Osteoblast (primary cell): ENCODE data around the gene MRPL54. TPM values are rescaled to one million over a fixed set of nuclear protein-coding genes. Genes with fewer than 3 reads are reported as not detected.

Experiments
- DNase-seq: peaks from one replicate; pipeline ENCODE4 v3.0.0; 2011; ENCODE audit warnings: low spot score, mixed read lengths; ENCODE audit not compliant: insufficient read length; ENCODE audit errors: missing footprints
- H2AFZ ChIP-seq: 2 replicates; pipeline ENCODE4 v1.6.0; 2011; ENCODE audit warnings: mild to moderate bottlenecking, low read length
- H3K27ac ChIP-seq: 2 replicates; pipeline ENCODE4 v1.5.1; 2011; ENCODE audit warnings: mild to moderate bottlenecking, low read depth, low read length, moderate library complexity
- H3K27me3 ChIP-seq: 2 replicates; pipeline ENCODE4 v1.6.0; 2012; ENCODE audit warnings: mild to moderate bottlenecking, control low read depth, inconsistent platforms, low read length, moderate library complexity; ENCODE audit not compliant: insufficient read depth
- H3K36me3 ChIP-seq: 2 replicates; pipeline ENCODE4 v1.5.1; 2011; ENCODE audit warnings: mild to moderate bottlenecking, low read length, control low read depth, moderate library complexity; ENCODE audit not compliant: insufficient read depth
- H3K4me1 ChIP-seq: 2 replicates; pipeline ENCODE4 v1.5.1; 2011; ENCODE audit warnings: mild to moderate bottlenecking, low read length, control low read depth, moderate library complexity; ENCODE audit not compliant: insufficient read depth
- H3K4me2 ChIP-seq: 2 replicates; pipeline ENCODE4 v1.6.0; 2011; ENCODE audit warnings: mild to moderate bottlenecking, low read length; ENCODE audit not compliant: insufficient read depth
- H3K4me3 ChIP-seq: fragments of 200-600 bp; sonication (generic); 3 replicates; pipeline ENCODE4 v1.5.1; 2012; ENCODE audit warnings: mild to moderate bottlenecking, low read length, inconsistent platforms; ENCODE audit not compliant: insufficient read depth
- H3K79me2 ChIP-seq: 2 replicates; pipeline ENCODE4 v1.6.0; 2012; ENCODE audit warnings: mild to moderate bottlenecking, low read length, control low read depth, inconsistent platforms; ENCODE audit not compliant: insufficient read depth
- H3K9me3 ChIP-seq: 2 replicates; pipeline ENCODE4 v1.5.1; 2011; ENCODE audit warnings: low read depth, low read length, control low read depth
- H4K20me1 ChIP-seq: 2 replicates; pipeline ENCODE4 v1.6.0; 2012; ENCODE audit warnings: mild to moderate bottlenecking, low read length, control low read depth; ENCODE audit not compliant: insufficient read depth
- CTCF ChIP-seq: IDR thresholded peaks from 2 replicates; pipeline ENCODE4 v1.5.1; 2011; ENCODE audit warnings: mild to moderate bottlenecking, low read depth, low read length, moderate library complexity; ENCODE audit errors: extremely low read depth
- total RNA-seq: library from RNA; depleted of rRNA; stranded (reverse); fragments of >200 nt; gene quantifications from 2 replicates; pipeline ENCODE4 v1.2.3, GENCODE V29; 2012

MRPL54 gene
- total RNA-seq, 1 donor, result 41.6 TPM

DNA sequence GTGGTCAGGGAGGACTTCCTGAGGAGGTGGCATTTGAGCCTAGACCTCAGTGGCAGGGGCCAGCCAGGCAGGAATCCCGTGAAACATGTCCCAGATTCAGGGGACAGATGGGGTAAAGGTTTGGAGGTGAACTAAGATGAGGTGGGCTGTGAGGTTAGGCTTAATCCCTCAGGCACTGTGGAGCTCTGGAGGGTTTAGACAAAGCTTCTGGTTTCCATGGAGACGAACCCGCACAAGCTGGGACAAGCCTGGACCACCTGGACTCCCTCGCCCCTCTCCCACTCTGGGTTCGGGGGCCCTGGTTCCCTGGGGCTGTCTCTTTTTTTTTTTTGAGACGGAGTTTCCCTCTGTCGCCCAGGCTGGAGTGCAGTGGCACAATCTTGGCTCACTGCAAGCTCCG, 38.6 kb upstream of the MRPL54 start:
- Histone ChIP-seq H3K36me3 (no peaks in the 10 kb centered on the region), H3K4me3 (no peak overlapping the region), H3K27ac (no peak overlapping the region), H3K4me1 (no peaks in the 10 kb centered on the region), H3K27me3 (peaks cover 37% of the 10 kb centered on the region), H3K79me2 (no peaks in the 10 kb centered on the region), H3K9me3 (no peaks in the 10 kb centered on the region), H2AFZ (no peak overlapping the region), H3K4me2 (no peak overlapping the region), H4K20me1 (no peaks in the 10 kb centered on the region)
- DNase-seq, result peak; percentile 37
- TF ChIP-seq CTCF, result no peak

DNA sequence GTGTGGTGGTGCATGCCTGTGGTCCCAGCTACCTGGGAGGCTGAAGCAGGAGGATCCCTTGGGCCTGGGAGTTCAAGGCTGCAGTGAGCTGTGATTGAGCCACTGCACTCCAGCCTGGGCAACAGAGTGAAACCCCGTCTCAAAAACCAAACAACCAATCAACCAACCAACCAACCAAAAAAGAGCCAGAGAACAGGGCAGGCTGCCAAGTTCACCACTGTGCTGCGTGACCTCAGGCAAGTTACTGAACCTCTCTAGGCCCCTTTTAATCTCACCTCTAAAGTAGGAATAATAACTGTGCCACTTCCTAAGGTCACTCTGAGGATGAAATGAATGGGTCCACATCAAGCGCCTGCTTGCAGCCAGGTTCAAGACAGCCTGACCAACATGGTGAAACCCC, 37.4 kb upstream of the MRPL54 start:
- Histone ChIP-seq H3K36me3 (no peaks in the 10 kb centered on the region), H4K20me1 (no peaks in the 10 kb centered on the region), H3K4me2 (no peak overlapping the region), H3K27ac (no peak overlapping the region), H3K4me1 (no peaks in the 10 kb centered on the region), H2AFZ (no peak overlapping the region), H3K9me3 (no peaks in the 10 kb centered on the region), H3K4me3 (no peak overlapping the region), H3K27me3 (peaks cover 33% of the 10 kb centered on the region), H3K79me2 (no peaks in the 10 kb centered on the region)
- no peak for TF ChIP-seq CTCF
- DNase-seq, result peak; percentile 84

GRCh38 chr19:3725640-3726310, 36.7 kb upstream of the MRPL54 start:
- peak; percentile 66 for DNase-seq

DNA sequence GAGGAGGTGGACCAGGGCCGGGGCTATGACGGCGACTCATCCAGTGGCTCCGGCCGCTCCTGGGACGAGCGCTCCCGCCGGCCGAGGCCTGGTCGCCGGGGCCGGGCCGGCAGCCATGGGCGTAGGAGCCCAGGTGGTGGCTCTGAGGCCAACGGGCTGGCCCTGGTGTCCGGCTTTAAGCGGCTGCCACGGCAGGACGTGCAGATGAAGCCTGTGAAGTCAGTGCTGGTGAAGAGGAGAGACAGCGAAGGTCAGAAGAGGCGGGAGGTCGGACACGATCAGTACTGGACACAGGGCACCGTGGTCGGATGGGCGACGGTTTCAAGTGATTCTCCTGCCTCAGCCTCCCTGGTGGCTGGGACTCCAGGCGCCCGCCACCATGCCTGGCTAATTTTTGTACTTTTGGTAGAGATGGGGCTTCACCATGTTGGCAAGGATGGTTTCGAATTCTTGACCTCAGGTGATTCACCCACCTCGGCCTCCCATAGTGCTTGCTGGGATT, 32.0 kb upstream of the MRPL54 start:
- Histone ChIP-seq H3K4me1 (no peaks in the 10 kb centered on the region), H3K27me3 (peaks cover 5% of the 10 kb centered on the region), H3K79me2 (no peaks in the 10 kb centered on the region), H3K36me3 (no peaks in the 10 kb centered on the region), H3K4me2 (no peak overlapping the region), H3K4me3 (no peak overlapping the region), H2AFZ (no peak overlapping the region), H3K27ac (no peak overlapping the region), H4K20me1 (no peaks in the 10 kb centered on the region), H3K9me3 (no peaks in the 10 kb centered on the region)
- no peak for TF ChIP-seq CTCF
- DNase-seq, result peak; percentile 36

More at GRCh38 chr19:3725640-3726310, 36.7 kb upstream of the MRPL54 start:
- Histone ChIP-seq H3K36me3 (no peaks in the 10 kb centered on the region), H3K9me3 (no peaks in the 10 kb centered on the region), H3K79me2 (no peaks in the 10 kb centered on the region), H3K4me1 (no peaks in the 10 kb centered on the region), H2AFZ (no peak overlapping the region), H3K4me2 (no peak overlapping the region), H3K27ac (no peak overlapping the region), H3K27me3 (peaks cover 28% of the 10 kb centered on the region), H4K20me1 (no peaks in the 10 kb centered on the region), H3K4me3 (no peak overlapping the region)
- no peak for TF ChIP-seq CTCF
